GM23338 (cell line): ENCODE data around the gene AFF1. TPM values are rescaled to one million over a fixed set of nuclear protein-coding genes. Genes with fewer than 3 reads are reported as not detected.
A peak's percentile ranks its signal among the peaks of the same experiment; 100 is the strongest.
"Not testable (repeated sequence)": the region's sequence is repeated elsewhere in the genome, so short reads cannot be mapped to it uniquely, and the experiment has no call there.

ENCODE experiments used
- ATAC-seq: fragments of 200-7000 bp; cut with Tn5 transposase; 3 replicates; pipeline ENCODE4 v1.9.1; 2020
- DNase-seq: peaks from one replicate; pipeline ENCODE4 v3.0.0-alpha.2; 2015; ENCODE audit warnings: low spot score
- H2AFZ ChIP-seq: fragments of 200-600 bp; sonication (generic); 2 replicates; pipeline ENCODE4 v1.8.0; 2016; ENCODE audit warnings: antibody characterized with exemption, mild to moderate bottlenecking, moderate library complexity
- H3F3A ChIP-seq: fragments of 200-600 bp; sonication (generic); replicated peaks from 2 replicates; pipeline ENCODE4 v1.8.0; 2017; ENCODE audit warnings: antibody characterized with exemption, mixed run types, low read depth
- H3K27ac ChIP-seq: fragments of 200-600 bp; sonication (generic); 2 replicates; pipeline ENCODE4 v1.6.1; 2016; ENCODE audit warnings: low read depth
- H3K27me3 ChIP-seq: fragments of 200-600 bp; sonication (generic); 2 replicates; pipeline ENCODE4 v1.8.0; 2016; ENCODE audit warnings: mild to moderate bottlenecking, mixed run types, moderate library complexity; ENCODE audit not compliant: insufficient read depth
- H3K36me3 ChIP-seq: fragments of 200-600 bp; sonication (generic); 2 replicates; pipeline ENCODE4 v1.8.0; 2016; ENCODE audit warnings: mild to moderate bottlenecking; ENCODE audit not compliant: insufficient read depth
- H3K4me1 ChIP-seq: fragments of 200-600 bp; sonication (generic); 2 replicates; pipeline ENCODE4 v1.8.0; 2016; ENCODE audit warnings: mild to moderate bottlenecking, moderate library complexity; ENCODE audit not compliant: insufficient read depth
- H3K4me2 ChIP-seq: fragments of 200-600 bp; sonication (generic); 2 replicates; pipeline ENCODE4 v1.7.1; 2017; ENCODE audit warnings: mixed run types
- H3K4me3 ChIP-seq: fragments of 200-600 bp; sonication (generic); 2 replicates; pipeline ENCODE4 v1.6.1; 2016; ENCODE audit warnings: mixed run types
- H3K79me2 ChIP-seq: fragments of 200-600 bp; sonication (generic); replicated peaks from 2 replicates; pipeline ENCODE4 v1.8.0; 2017; ENCODE audit warnings: mild to moderate bottlenecking; ENCODE audit not compliant: insufficient read depth
- H3K9me2 ChIP-seq: fragments of 200-600 bp; sonication (generic); 2 replicates; pipeline ENCODE4 v1.8.0; 2017; ENCODE audit not compliant: insufficient read depth
- H4K20me1 ChIP-seq: fragments of 200-600 bp; sonication (generic); replicated peaks from 2 replicates; pipeline ENCODE4 v1.8.0; 2017; ENCODE audit warnings: mild to moderate bottlenecking; ENCODE audit not compliant: insufficient read depth
- H3K27ac Mint-ChIP-seq: 2 replicates; pipeline ENCODE4 v1.8.0; 2020; ENCODE audit warnings: inconsistent platforms, mild to moderate bottlenecking, moderate library complexity, mixed read lengths
- H3K27me3 Mint-ChIP-seq: 3 replicates; pipeline ENCODE4 v1.8.0; 2022; ENCODE audit warnings: low read depth, mild to moderate bottlenecking, moderate library complexity, mixed read lengths, inconsistent platforms; ENCODE audit not compliant: insufficient read depth, poor library complexity
- H3K36me3 Mint-ChIP-seq: 3 replicates; pipeline ENCODE4 v1.8.0; 2021; ENCODE audit warnings: low read depth, mild to moderate bottlenecking, inconsistent platforms, moderate library complexity, mixed read lengths
- H3K4me1 Mint-ChIP-seq: 3 replicates; pipeline ENCODE4 v1.8.0; 2020; ENCODE audit warnings: mild to moderate bottlenecking, inconsistent platforms, mixed read lengths
- H3K4me3 Mint-ChIP-seq: 3 replicates; pipeline ENCODE4 v1.8.0; 2021; ENCODE audit warnings: moderate library complexity, mild to moderate bottlenecking, inconsistent platforms, mixed read lengths
- H3K9me3 Mint-ChIP-seq: 3 replicates; pipeline ENCODE4 v1.8.0; 2020; ENCODE audit warnings: moderate library complexity, mild to moderate bottlenecking, inconsistent platforms, mixed read lengths
- CREB1 ChIP-seq: fragments of 250-450 bp; sonication (Bioruptor Pico); IDR thresholded peaks from 2 replicates; pipeline ENCODE4 v1.5.0; 2020; ENCODE audit warnings: low read depth, mild to moderate bottlenecking, moderate library complexity
- POLR2AphosphoS5 ChIP-seq: IDR thresholded peaks from 2 replicates; pipeline ENCODE4 v1.6.1; 2016; ENCODE audit warnings: antibody characterized with exemption, low read depth
- STAT1 ChIP-seq: IDR thresholded peaks from one replicate; pipeline ENCODE4 v1.6.1; 2016; ENCODE audit warnings: antibody characterized with exemption; ENCODE audit not compliant: unreplicated experiment
- ZNF114 ChIP-seq: fragments of 250-450 bp; sonication (Bioruptor Pico); IDR thresholded peaks from 2 replicates; pipeline ENCODE4 v1.5.0; 2020; ENCODE audit warnings: mild to moderate bottlenecking, moderate library complexity
- ZNF331 ChIP-seq: fragments of 250-450 bp; sonication (Bioruptor Pico); IDR thresholded peaks from 2 replicates; pipeline ENCODE4 v1.5.0; 2020; ENCODE audit warnings: low read depth, mild to moderate bottlenecking, moderate library complexity
- polyA plus RNA-seq: library from polyadenylated mRNA; unstranded; fragments of >200 nt; fragmentation: Nextera tagmentation; extraction: Ambion mirVana; gene quantifications from 2 replicates; pipeline ENCODE4 v1.2.1, GENCODE V29; 2016
- total RNA-seq: library from RNA; depleted of rRNA; stranded (reverse); fragments of >200 nt; shearing (Covaris generic); gene quantifications from 2 replicates; pipeline ENCODE4 v1.2.3, GENCODE V29; 2014
- TF ChIP-seq, protein P1 (sequence below): fragments of 250-450 bp; sonication (Bioruptor Pico); IDR thresholded peaks from 2 replicates; pipeline ENCODE4 v1.5.0; 2020; ENCODE audit warnings: mild to moderate bottlenecking, moderate library complexity
- TF ChIP-seq, protein P2 (sequence below): IDR thresholded peaks from 2 replicates; pipeline ENCODE4 v1.6.1; 2016; ENCODE audit warnings: antibody characterized with exemption
- TF ChIP-seq, protein P3 (sequence below): IDR thresholded peaks from one replicate; pipeline ENCODE4 v1.6.1; 2018; ENCODE audit warnings: antibody characterized with exemption; ENCODE audit not compliant: unreplicated experiment

The AFF1 gene
- total and polyA plus RNA-seq, 2 experiments from 2014 or later: 42.6 to 67.2 TPM

DNA sequence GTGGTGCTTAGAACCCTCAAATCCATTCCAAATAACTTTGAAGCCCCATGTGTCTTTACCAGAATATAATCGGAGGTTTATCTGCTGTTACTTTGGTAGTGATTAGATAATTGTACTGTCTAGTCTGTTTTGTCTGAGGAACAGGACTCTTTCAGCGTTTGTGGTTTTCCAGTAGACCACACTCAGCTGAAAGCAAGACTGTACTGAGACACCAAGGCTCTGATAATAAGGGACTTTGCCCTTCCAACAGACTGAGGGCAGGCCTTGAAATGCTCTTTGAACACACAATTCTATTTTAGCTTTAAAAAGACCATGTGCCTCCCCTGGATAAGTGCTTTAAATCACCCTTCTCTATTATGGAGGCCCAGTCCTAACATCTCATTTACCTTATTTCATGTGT, 209.5 kb downstream of the AFF1 start (continued):
- TF ChIP-seq, protein P1, sequence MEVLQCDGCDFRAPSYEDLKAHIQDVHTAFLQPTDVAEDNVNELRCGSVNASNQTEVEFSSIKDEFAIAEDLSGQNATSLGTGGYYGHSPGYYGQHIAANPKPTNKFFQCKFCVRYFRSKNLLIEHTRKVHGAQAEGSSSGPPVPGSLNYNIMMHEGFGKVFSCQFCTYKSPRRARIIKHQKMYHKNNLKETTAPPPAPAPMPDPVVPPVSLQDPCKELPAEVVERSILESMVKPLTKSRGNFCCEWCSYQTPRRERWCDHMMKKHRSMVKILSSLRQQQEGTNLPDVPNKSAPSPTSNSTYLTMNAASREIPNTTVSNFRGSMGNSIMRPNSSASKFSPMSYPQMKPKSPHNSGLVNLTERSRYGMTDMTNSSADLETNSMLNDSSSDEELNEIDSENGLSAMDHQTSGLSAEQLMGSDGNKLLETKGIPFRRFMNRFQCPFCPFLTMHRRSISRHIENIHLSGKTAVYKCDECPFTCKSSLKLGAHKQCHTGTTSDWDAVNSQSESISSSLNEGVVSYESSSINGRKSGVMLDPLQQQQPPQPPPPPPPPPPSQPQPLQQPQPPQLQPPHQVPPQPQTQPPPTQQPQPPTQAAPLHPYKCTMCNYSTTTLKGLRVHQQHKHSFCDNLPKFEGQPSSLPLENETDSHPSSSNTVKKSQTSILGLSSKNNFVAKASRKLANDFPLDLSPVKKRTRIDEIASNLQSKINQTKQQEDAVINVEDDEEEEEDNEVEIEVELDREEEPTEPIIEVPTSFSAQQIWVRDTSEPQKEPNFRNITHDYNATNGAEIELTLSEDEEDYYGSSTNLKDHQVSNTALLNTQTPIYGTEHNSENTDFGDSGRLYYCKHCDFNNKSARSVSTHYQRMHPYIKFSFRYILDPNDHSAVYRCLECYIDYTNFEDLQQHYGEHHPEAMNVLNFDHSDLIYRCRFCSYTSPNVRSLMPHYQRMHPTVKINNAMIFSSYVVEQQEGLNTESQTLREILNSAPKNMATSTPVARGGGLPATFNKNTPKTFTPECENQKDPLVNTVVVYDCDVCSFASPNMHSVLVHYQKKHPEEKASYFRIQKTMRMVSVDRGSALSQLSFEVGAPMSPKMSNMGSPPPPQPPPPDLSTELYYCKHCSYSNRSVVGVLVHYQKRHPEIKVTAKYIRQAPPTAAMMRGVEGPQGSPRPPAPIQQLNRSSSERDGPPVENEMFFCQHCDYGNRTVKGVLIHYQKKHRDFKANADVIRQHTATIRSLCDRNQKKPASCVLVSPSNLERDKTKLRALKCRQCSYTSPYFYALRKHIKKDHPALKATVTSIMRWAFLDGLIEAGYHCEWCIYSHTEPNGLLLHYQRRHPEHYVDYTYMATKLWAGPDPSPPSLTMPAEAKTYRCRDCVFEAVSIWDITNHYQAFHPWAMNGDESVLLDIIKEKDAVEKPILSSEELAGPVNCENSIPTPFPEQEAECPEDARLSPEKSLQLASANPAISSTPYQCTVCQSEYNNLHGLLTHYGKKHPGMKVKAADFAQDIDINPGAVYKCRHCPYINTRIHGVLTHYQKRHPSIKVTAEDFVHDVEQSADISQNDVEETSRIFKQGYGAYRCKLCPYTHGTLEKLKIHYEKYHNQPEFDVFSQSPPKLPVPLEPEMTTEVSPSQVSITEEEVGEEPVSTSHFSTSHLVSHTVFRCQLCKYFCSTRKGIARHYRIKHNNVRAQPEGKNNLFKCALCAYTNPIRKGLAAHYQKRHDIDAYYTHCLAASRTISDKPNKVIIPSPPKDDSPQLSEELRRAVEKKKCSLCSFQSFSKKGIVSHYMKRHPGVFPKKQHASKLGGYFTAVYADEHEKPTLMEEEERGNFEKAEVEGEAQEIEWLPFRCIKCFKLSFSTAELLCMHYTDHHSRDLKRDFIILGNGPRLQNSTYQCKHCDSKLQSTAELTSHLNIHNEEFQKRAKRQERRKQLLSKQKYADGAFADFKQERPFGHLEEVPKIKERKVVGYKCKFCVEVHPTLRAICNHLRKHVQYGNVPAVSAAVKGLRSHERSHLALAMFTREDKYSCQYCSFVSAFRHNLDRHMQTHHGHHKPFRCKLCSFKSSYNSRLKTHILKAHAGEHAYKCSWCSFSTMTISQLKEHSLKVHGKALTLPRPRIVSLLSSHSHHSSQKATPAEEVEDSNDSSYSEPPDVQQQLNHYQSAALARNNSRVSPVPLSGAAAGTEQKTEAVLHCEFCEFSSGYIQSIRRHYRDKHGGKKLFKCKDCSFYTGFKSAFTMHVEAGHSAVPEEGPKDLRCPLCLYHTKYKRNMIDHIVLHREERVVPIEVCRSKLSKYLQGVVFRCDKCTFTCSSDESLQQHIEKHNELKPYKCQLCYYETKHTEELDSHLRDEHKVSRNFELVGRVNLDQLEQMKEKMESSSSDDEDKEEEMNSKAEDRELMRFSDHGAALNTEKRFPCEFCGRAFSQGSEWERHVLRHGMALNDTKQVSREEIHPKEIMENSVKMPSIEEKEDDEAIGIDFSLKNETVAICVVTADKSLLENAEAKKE (CRISPR knock-in tag): no peak
- TF ChIP-seq CREB1: no peak

DNA sequence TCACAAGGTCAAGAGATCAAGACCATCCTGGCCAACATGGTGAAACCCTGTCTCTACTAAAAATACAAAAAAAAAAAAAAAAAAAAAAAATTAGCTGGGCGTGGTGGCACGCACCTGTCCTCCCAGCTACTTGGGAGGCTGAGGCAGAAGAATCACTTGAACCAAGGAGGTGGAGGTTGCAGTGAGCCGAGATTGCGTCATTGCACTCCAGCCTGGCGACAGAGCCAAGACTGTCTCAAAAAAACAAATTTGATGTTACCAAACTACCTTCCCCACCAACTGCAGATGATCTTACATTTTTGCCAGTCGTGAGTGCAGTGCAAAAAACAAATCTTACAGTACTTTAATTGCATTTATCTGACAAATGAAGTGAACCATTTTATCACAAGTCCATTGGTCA, 211.1 kb downstream of the AFF1 start:
- H3K4me3 Mint-ChIP-seq, H3K27me3 ChIP-seq, H3K4me1 Mint-ChIP-seq, H3F3A ChIP-seq, H3K4me2 ChIP-seq, ATAC-seq, H3K27ac ChIP-seq, H2AFZ ChIP-seq, H3K9me3 Mint-ChIP-seq, H3K4me1 ChIP-seq, H3K79me2 ChIP-seq, H3K36me3 ChIP-seq, H4K20me1 ChIP-seq, DNase-seq, H3K27ac Mint-ChIP-seq, H3K27me3 Mint-ChIP-seq, H3K9me2 ChIP-seq, H3K4me3 ChIP-seq: not testable (repeated sequence)
- peaks cover 24% of the 10 kb centered on the region for H3K36me3 Mint-ChIP-seq

DNA sequence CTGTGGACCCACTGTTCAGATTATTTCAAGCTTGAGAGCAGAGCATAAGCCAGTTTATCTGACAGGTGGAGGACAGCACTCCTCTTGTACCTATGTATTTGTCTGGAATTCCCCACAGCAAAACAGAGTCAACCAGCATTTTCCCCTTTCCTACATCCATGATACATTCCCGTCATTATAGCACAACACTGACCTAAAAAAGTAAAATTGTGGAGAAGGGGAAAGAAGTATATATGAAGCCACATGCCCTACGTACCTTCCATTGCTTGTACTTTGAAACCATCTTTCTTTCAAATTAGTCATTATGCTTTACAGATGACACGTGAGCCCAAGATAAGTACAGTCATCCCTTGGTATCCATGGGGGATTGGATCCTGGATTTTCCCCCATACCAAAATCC, 212.3 kb downstream of the AFF1 start:
- H3K4me1 ChIP-seq: no peaks in the 10 kb centered on the region
- Mint-ChIP-seq H3K27ac (no peak overlapping the region), H3K9me3 (no peaks in the 10 kb centered on the region), H3K36me3 (peaks cover 17% of the 10 kb centered on the region; the same call in 2 of the 3 replicates), H3K27me3 (no peaks in the 10 kb centered on the region), H3K4me3 (no peak overlapping the region), H3K4me1 (peaks cover 9% of the 10 kb centered on the region; the same call in 2 of the 3 replicates)
- no peaks in the 10 kb centered on the region for H4K20me1 ChIP-seq
- no peak overlapping the region for H3K27ac ChIP-seq
- ATAC-seq (no peak), DNase-seq (no peak)
- H3K79me2 ChIP-seq: no peaks in the 10 kb centered on the region
- H3K4me3 ChIP-seq: no peak overlapping the region
- H3K27me3 ChIP-seq: no peaks in the 10 kb centered on the region
- no peak overlapping the region for H2AFZ ChIP-seq
- no peaks in the 10 kb centered on the region for H3F3A ChIP-seq
- no peak overlapping the region for H3K4me2 ChIP-seq
- TF ChIP-seq POLR2AphosphoS5 (peak; percentile 33; the same call in 1 of the 2 replicates), ZNF114 (CRISPR knock-in tag) (no peak), ZNF331 (CRISPR knock-in tag) (no peak), STAT1 (no peak), CREB1 (no peak)
- TF ChIP-seq, protein P2, sequence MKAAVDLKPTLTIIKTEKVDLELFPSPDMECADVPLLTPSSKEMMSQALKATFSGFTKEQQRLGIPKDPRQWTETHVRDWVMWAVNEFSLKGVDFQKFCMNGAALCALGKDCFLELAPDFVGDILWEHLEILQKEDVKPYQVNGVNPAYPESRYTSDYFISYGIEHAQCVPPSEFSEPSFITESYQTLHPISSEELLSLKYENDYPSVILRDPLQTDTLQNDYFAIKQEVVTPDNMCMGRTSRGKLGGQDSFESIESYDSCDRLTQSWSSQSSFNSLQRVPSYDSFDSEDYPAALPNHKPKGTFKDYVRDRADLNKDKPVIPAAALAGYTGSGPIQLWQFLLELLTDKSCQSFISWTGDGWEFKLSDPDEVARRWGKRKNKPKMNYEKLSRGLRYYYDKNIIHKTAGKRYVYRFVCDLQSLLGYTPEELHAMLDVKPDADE: no peak
- TF ChIP-seq, protein P3, sequence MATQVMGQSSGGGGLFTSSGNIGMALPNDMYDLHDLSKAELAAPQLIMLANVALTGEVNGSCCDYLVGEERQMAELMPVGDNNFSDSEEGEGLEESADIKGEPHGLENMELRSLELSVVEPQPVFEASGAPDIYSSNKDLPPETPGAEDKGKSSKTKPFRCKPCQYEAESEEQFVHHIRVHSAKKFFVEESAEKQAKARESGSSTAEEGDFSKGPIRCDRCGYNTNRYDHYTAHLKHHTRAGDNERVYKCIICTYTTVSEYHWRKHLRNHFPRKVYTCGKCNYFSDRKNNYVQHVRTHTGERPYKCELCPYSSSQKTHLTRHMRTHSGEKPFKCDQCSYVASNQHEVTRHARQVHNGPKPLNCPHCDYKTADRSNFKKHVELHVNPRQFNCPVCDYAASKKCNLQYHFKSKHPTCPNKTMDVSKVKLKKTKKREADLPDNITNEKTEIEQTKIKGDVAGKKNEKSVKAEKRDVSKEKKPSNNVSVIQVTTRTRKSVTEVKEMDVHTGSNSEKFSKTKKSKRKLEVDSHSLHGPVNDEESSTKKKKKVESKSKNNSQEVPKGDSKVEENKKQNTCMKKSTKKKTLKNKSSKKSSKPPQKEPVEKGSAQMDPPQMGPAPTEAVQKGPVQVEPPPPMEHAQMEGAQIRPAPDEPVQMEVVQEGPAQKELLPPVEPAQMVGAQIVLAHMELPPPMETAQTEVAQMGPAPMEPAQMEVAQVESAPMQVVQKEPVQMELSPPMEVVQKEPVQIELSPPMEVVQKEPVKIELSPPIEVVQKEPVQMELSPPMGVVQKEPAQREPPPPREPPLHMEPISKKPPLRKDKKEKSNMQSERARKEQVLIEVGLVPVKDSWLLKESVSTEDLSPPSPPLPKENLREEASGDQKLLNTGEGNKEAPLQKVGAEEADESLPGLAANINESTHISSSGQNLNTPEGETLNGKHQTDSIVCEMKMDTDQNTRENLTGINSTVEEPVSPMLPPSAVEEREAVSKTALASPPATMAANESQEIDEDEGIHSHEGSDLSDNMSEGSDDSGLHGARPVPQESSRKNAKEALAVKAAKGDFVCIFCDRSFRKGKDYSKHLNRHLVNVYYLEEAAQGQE: no peak
- no peaks in the 10 kb centered on the region for H3K36me3 ChIP-seq
- H3K9me2 ChIP-seq: no peaks in the 10 kb centered on the region
